Activated naive CD4-positive, alpha-beta T cell treated with Interleukin-2 at 50 U/mL for 16 hours (primary cell): Measurements from ENCODE around the gene SERPINE1.

ENCODE experiments used
- DNase-seq: peaks from one replicate; pipeline ENCODE4 v3.0.0-alpha.2; 2020

The SERPINE1 gene

GRCh38 chr7:101172005-101172853 is 45.3 kb downstream of the SERPINE1 start:
- DNase-seq: peak; percentile 5

- peak; percentile 28 for DNase-seq
Observed at GRCh38 chr7:101172854-101173751, 46.2 kb downstream of the SERPINE1 start.

GRCh38 chr7:101173752-101174244 is 46.9 kb downstream of the SERPINE1 start:
- peak; percentile 60 for DNase-seq

GRCh38 chr7:101174322-101174854 is 47.5 kb downstream of the SERPINE1 start:
- no peak for DNase-seq

GRCh38 chr7:101175664-101176063 is 48.8 kb downstream of the SERPINE1 start:
- DNase-seq: no peak

- no peak for DNase-seq
Observed at GRCh38 chr7:101177644-101178043, 50.7 kb downstream of the SERPINE1 start.

- DNase-seq: no peak
Observed at GRCh38 chr7:101179117-101179516, 52.2 kb downstream of the SERPINE1 start.

GRCh38 chr7:101179713-101180112 is 52.8 kb downstream of the SERPINE1 start:
- no peak for DNase-seq

GRCh38 chr7:101180130-101180755 is 53.3 kb downstream of the SERPINE1 start, which contains the start of gene NAT16:
NAT16 (minus strand) TSS chr7:101180293; CDS start chr7:101174807, 5,486 bp downstream.
- DNase-seq: no peak

- no peak for DNase-seq
Observed at GRCh38 chr7:101185258-101185839, 58.4 kb downstream of the SERPINE1 start.

GRCh38 chr7:101186194-101186593 is 59.3 kb downstream of the SERPINE1 start:
- no peak for DNase-seq

GRCh38 chr7:101186844-101187428 is 60.0 kb downstream of the SERPINE1 start:
- no peak for DNase-seq
